ENCODE data around the gene POPDC3. TPM values are rescaled to one million over a fixed set of nuclear protein-coding genes. Genes with fewer than 3 reads are reported as not detected.
A peak's percentile ranks its signal among the peaks of the same experiment; 100 is the strongest.

The POPDC3 gene
- total RNA-seq, 1 experiment from 2014 or later: 24.2 TPM

DNA sequence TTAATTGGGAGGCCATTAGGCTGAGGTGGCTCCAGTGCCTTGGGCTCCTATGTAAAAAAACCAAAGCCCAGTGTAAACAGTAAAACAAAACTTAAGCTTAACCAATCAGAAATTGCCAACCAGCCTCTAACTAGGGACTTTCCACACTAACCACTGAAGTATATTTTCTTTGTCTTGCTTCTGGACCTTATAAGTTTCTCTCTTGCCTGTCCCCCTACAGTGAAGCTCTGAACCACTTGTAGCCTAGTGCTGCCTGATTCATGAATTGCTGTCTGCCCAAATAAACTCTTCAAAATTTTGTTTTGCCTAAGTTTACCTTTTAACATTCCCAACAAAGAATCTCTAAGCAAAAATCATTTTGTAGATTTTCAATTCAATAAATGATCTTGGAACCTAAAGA lies 28.2 kb downstream of the POPDC3 start:
- no peak for DNase-seq
- Histone ChIP-seq H3K79me2 (ENCODE audit: low read depth) (no peaks in the 10 kb centered on the region), H3F3A (ENCODE audit: insufficient read depth, low read depth) (no peaks in the 10 kb centered on the region), H3K27ac (no peak overlapping the region), H3K27me3 (ENCODE audit: insufficient read depth, low read depth) (no peaks in the 10 kb centered on the region), H3K4me1 (replicated peaks; ENCODE audit: insufficient read depth) (no peaks in the 10 kb centered on the region), H4K20me1 (ENCODE audit: insufficient read depth) (no peaks in the 10 kb centered on the region), H3K4me2 (no peak overlapping the region), H3K4me3 (no peak overlapping the region), H3K36me3 (ENCODE audit: low read depth) (no peaks in the 10 kb centered on the region), H3K9me3 (ENCODE audit: insufficient read depth, low read depth) (no peaks in the 10 kb centered on the region), H2AFZ (no peak overlapping the region), H3K9me2 (ENCODE audit: insufficient read depth) (no peaks in the 10 kb centered on the region)
- intact Hi-C loops (cut with micrococcal nuclease; ENCODE audit: unreplicated experiment): no loop called here
- BruUV-seq (replicated peaks): no TSS peak
- TF ChIP-seq CTCF (conservative IDR thresholded peaks at IDR 0.05): no peak
- no peak for TF ChIP-seq EZH2 (IDR thresholded peaks at IDR 0.05; ENCODE audit: low read depth)
- POLR2A ChIA-PET (ENCODE audit: unreplicated experiment): no interaction called here
- CTCF ChIA-PET: no interaction called here

DNA sequence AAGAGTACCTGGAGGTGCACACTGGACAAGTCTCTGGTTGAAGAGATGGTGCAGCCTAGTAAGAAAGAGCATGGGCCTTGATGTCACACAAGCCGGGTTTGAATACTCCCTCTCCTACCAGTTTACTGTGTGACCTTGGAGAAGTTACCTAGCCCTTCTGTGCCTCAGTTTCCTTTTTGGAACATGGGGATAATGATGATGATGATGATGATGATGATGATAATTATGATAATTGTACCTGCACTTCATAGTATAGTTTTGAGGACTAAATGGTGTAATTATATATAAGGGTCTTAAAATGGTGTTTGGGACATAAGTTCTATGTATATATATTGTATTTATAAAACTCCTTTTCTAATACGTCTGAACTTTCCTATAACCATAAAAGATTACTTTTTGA lies 41.7 kb downstream of the POPDC3 start:
- ChIA-PET POLR2A (ENCODE audit: unreplicated experiment) (interaction anchor here (0.5 kb wide), 1 partner anchor 180 kb away, joined by 5 read pairs; no protein-coding TSS in a partner anchor), CTCF (no interaction called here)
- H3K4me3 ChIP-seq: no peak overlapping the region
- no peaks in the 10 kb centered on the region for H3K36me3 ChIP-seq (ENCODE audit: low read depth)
- 0 out of 2 replicates have a peak, but pooled peaks cover 6% of the 10 kb centered on the region for H3K27me3 ChIP-seq (ENCODE audit: insufficient read depth, low read depth)
- H3K9me2 ChIP-seq (ENCODE audit: insufficient read depth): no peaks in the 10 kb centered on the region
- H3F3A ChIP-seq (ENCODE audit: insufficient read depth, low read depth): no peaks in the 10 kb centered on the region; the same call in none of the 2 replicates
- H4K20me1 ChIP-seq (ENCODE audit: insufficient read depth): no peaks in the 10 kb centered on the region
- H3K27ac ChIP-seq: no peak overlapping the region
- intact Hi-C loops (cut with micrococcal nuclease; ENCODE audit: unreplicated experiment): loop anchor here (10.0 kb wide), 1 partner anchor 137 kb away; no protein-coding TSS in a partner anchor
- no peak overlapping the region for H3K4me2 ChIP-seq
- BruUV-seq (replicated peaks): no TSS peak
- H3K9me3 ChIP-seq (ENCODE audit: insufficient read depth, low read depth): no peaks in the 10 kb centered on the region
- H3K79me2 ChIP-seq (ENCODE audit: low read depth): no peaks in the 10 kb centered on the region
- no peak for DNase-seq
- no peaks in the 10 kb centered on the region for H3K4me1 ChIP-seq (replicated peaks; ENCODE audit: insufficient read depth)
- H2AFZ ChIP-seq: no peak overlapping the region
- TF ChIP-seq EZH2 (IDR thresholded peaks at IDR 0.05; ENCODE audit: low read depth) (no peak), CTCF (conservative IDR thresholded peaks at IDR 0.05) (no peak)

- H2AFZ ChIP-seq: peak overlapping the region; percentile 91
- no peaks in the 10 kb centered on the region; the same call in none of the 2 replicates for H3F3A ChIP-seq (ENCODE audit: insufficient read depth, low read depth)
- no peaks in the 10 kb centered on the region for H3K36me3 ChIP-seq (ENCODE audit: low read depth)
- no TSS peak for BruUV-seq (replicated peaks)
- peak overlapping the region; percentile 91 for H3K4me2 ChIP-seq
- CTCF ChIA-PET: no interaction called here
- intact Hi-C loops (cut with micrococcal nuclease; ENCODE audit: unreplicated experiment): loop anchor here (10.0 kb wide), 1 partner anchor 137 kb away; no protein-coding TSS in a partner anchor
- no peak overlapping the region for H3K27ac ChIP-seq
- H3K4me1 ChIP-seq (replicated peaks; ENCODE audit: insufficient read depth): no peaks in the 10 kb centered on the region
- no peaks in the 10 kb centered on the region for H3K79me2 ChIP-seq (ENCODE audit: low read depth)
- H3K9me3 ChIP-seq (ENCODE audit: insufficient read depth, low read depth): no peaks in the 10 kb centered on the region
- 0 out of 2 replicates have a peak, but pooled peaks cover 6% of the 10 kb centered on the region for H3K27me3 ChIP-seq (ENCODE audit: insufficient read depth, low read depth)
- DNase-seq: no peak
- POLR2A ChIA-PET (ENCODE audit: unreplicated experiment): no interaction called here
- H3K4me3 ChIP-seq: peak overlapping the region; percentile 83
- no peaks in the 10 kb centered on the region for H3K9me2 ChIP-seq (ENCODE audit: insufficient read depth)
- TF ChIP-seq CTCF (conservative IDR thresholded peaks at IDR 0.05) (no peak), EZH2 (IDR thresholded peaks at IDR 0.05; ENCODE audit: low read depth) (no peak)
- no peaks in the 10 kb centered on the region for H4K20me1 ChIP-seq (ENCODE audit: insufficient read depth)
Observed at GRCh38 chr6:105137388-105137787, 42.4 kb downstream of the POPDC3 start.

All from PC-9 (cell line).